KOPT-K1 (cell line): Measurements from ENCODE around the gene NLRP6.

Source experiments
- H3K27ac ChIP-seq: fragments of 200-600 bp; sonication (generic); 2 replicates; pipeline ENCODE4 v1.5.1; 2016; ENCODE audit warnings: antibody characterized with exemption, mild to moderate bottlenecking, low read depth, low read length; ENCODE audit not compliant: poor library complexity, severe bottlenecking
- H3K36me3 ChIP-seq: fragments of 200-600 bp; sonication (generic); 2 replicates; pipeline ENCODE4 v1.5.1; 2017; ENCODE audit warnings: antibody characterized with exemption, mild to moderate bottlenecking, low read length, moderate library complexity; ENCODE audit not compliant: insufficient read depth
- H3K9me3 ChIP-seq: fragments of 200-600 bp; sonication (generic); 2 replicates; pipeline ENCODE4 v1.5.1; 2017; ENCODE audit warnings: antibody characterized with exemption, low read length, mild to moderate bottlenecking; ENCODE audit not compliant: insufficient read depth, poor library complexity, severe bottlenecking

The NLRP6 gene

GRCh38 chr11:269146-269890, 8.9 kb upstream of the NLRP6 start:
- H3K27ac ChIP-seq, result peak overlapping the region; percentile 95
- peaks cover 8% of the 10 kb centered on the region for H3K9me3 ChIP-seq
- no peaks in the 10 kb centered on the region for H3K36me3 ChIP-seq

GRCh38 chr11:270451-271318, 7.5 kb upstream of the NLRP6 start:
- Histone ChIP-seq H3K9me3 (peaks cover 8% of the 10 kb centered on the region), H3K27ac (peak overlapping the region; percentile 95), H3K36me3 (no peaks in the 10 kb centered on the region)

DNA sequence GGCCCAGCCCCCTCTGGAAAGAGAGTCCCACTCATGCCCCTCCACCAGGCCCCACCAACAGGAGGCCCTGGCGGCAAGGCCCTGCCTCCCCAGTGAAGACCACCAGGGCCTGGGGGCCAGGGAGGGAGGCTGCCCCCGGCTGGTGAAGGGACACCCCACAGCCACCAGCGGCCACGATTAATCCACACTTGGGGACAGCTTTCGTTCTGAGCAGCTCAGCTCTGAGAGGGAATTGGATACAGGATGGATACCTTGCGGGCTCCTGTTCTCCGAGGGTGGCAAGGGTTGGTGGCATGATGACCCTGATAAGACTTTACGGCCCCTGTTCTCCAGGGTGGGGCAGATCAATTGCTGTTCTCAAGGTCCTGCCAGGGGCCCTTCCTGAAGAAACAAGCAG, 6.9 kb upstream of the NLRP6 start:
- H3K27ac ChIP-seq, result peak overlapping the region; percentile 95
- no peaks in the 10 kb centered on the region for H3K36me3 ChIP-seq
- H3K9me3 ChIP-seq, result peaks cover 7% of the 10 kb centered on the region

DNA sequence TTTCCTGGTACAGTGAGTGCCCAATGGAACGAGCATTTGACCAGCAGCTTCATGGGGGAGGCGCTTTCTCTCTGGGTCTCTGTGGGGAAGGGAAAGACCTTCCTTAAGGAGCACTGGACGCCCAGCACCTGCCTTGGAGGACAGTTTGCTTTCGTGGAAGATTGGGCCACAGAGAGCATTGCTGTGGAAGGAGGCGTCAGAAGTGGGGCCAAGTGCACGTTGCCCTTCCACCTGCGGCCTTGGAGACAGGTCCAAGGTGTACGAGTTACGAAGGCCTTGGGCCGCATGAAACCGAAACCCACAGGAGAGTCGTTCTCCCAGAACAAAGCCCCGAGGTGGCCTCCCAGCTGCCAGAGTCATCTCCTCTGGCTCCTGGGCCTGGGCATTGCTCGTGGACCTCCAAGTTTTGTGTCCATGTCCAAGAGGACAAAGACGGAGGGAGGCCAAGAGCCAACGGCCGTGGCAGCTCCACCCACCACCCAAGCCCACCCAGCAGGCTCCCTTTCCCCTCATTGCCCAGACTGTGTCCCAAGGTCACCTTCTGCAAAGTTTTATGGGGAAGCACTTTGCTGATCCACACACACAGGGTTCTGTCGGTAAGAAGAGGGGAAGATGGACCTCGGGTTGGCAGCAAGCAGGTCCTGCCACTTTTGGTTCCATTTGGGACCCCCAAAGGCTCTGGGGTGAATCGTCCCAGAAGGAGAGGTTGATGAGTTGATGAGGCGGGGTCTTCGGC, 5.8 kb upstream of the NLRP6 start:
- no peak overlapping the region for H3K27ac ChIP-seq
- H3K9me3 ChIP-seq, result peaks cover 10% of the 10 kb centered on the region
- no peaks in the 10 kb centered on the region for H3K36me3 ChIP-seq

GRCh38 chr11:272931-273198, 5.3 kb upstream of the NLRP6 start:
- H3K36me3 ChIP-seq, result no peaks in the 10 kb centered on the region
- peaks cover 10% of the 10 kb centered on the region for H3K9me3 ChIP-seq
- H3K27ac ChIP-seq, result no peak overlapping the region

DNA sequence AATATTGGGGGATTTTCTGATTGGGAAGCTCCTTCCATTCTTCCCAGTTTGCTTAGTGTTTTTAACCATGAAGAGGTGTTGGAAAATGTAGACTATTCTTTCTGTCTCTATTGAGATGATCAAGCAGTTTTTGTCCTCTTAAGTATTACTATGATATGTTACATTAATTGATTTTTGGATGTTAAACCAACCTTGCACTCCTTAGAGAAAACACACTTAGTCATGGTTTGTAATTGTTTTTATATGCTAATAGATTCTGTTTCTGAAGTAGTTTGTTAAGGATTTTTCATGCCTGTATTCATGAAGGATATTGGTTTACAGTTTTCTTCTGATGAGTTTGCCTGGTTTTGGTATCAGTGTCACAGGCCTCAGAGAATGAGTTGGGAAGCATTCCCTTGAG, 2.0 kb upstream of the NLRP6 start:
- H3K36me3 ChIP-seq, result no peaks in the 10 kb centered on the region
- H3K27ac ChIP-seq, result no peak overlapping the region
- H3K9me3 ChIP-seq, result peaks cover 10% of the 10 kb centered on the region

DNA sequence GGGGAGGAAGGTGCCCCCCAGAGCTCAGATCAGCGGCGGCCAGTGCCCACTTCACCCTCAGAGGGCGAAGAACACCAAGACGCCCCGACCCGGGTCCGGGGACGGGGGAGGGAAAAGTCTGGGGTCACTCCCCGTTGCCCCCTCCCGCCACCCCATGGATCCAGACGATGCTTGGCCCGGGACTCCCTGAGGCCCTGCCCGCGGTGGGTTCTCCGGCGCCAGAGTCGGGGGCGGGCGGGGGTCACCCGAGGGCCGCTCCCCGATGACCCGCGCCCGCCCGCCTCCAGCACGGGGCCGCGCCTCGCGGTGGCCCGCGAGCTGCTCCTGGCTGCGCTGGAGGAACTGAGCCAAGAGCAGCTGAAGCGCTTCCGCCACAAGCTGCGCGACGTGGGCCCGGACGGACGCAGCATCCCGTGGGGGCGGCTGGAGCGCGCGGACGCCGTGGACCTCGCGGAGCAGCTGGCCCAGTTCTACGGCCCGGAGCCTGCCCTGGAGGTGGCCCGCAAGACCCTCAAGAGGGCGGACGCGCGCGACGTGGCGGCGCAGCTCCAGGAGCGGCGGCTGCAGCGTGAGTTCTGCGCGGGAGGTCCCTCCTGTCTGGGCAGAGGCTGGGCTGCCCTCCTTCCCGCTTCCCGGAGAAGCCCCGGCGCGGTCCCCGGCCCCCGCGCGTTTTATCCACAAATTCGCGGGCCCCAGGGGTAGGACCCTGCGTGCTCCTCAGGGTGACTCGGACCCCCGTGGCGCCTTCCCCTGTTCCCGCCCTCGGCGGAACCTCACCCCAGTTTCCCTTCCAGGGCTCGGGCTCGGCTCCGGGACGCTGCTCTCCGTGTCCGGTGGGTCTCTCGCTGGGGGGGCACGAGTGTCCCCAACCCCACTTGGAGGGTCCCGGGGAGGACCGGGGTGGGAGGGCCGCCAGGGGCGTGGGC, 1.1 kb downstream of the NLRP6 start:
- Histone ChIP-seq H3K9me3 (peaks cover 10% of the 10 kb centered on the region), H3K36me3 (no peaks in the 10 kb centered on the region), H3K27ac (no peak overlapping the region)

GRCh38 chr11:279966-280705, 1.9 kb downstream of the NLRP6 start:
- Histone ChIP-seq H3K9me3 (peaks cover 10% of the 10 kb centered on the region), H3K27ac (no peak overlapping the region), H3K36me3 (no peaks in the 10 kb centered on the region)

DNA sequence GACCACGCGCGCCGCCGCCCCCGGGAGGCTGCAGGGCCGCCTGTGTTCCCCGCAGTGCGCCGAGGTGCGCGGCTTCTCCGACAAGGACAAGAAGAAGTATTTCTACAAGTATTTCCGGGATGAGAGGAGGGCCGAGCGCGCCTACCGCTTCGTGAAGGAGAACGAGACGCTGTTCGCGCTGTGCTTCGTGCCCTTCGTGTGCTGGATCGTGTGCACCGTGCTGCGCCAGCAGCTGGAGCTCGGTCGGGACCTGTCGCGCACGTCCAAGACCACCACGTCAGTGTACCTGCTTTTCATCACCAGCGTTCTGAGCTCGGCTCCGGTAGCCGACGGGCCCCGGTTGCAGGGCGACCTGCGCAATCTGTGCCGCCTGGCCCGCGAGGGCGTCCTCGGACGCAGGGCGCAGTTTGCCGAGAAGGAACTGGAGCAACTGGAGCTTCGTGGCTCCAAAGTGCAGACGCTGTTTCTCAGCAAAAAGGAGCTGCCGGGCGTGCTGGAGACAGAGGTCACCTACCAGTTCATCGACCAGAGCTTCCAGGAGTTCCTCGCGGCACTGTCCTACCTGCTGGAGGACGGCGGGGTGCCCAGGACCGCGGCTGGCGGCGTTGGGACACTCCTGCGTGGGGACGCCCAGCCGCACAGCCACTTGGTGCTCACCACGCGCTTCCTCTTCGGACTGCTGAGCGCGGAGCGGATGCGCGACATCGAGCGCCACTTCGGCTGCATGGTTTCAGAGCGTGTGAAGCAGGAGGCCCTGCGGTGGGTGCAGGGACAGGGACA, 2.7 kb downstream of the NLRP6 start:
- no peak overlapping the region for H3K27ac ChIP-seq
- peaks cover 10% of the 10 kb centered on the region for H3K9me3 ChIP-seq
- H3K36me3 ChIP-seq, result no peaks in the 10 kb centered on the region

DNA sequence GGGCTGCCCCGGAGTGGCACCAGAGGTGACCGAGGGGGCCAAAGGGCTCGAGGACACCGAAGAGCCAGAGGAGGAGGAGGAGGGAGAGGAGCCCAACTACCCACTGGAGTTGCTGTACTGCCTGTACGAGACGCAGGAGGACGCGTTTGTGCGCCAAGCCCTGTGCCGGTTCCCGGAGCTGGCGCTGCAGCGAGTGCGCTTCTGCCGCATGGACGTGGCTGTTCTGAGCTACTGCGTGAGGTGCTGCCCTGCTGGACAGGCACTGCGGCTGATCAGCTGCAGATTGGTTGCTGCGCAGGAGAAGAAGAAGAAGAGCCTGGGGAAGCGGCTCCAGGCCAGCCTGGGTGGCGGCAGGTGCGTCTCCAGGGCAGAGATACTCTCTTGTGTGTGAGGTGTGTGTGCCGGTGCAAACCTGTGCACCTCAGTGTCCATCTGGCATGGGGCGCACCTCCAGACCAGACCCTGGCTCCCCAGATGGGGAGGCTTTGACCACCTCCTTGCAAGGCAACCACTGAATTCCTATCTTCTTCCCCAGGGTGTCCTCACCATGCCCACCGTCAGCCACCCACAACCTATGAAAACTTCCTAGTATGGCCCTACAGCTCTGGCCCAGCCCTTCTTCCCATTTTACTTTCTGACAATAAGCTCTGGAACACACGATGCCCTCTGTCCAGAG, 3.4 kb downstream of the NLRP6 start:
- peaks cover 3% of the 10 kb centered on the region for H3K9me3 ChIP-seq
- no peak overlapping the region for H3K27ac ChIP-seq
- H3K36me3 ChIP-seq, result no peaks in the 10 kb centered on the region

DNA sequence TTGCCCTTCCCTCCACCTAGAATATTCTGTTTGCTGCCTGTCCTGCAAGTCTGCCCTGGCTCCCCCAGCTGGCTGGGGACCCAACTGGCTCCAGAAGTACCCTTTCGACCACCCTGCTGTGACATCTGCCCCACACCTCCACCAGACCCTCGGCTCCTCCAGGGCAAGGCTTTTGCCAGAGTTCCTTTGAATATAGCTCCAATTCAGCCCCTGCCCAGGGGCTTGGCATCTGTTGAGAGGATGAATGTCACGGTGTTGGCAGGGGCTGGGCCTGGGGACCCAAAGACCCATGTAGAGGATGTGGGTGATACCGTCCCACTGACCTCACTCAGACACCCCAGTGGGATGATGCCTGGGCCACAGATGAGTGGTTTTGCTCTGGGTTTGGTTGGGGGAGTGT, 4.0 kb downstream of the NLRP6 start:
- Histone ChIP-seq H3K36me3 (no peaks in the 10 kb centered on the region), H3K27ac (no peak overlapping the region), H3K9me3 (no peaks in the 10 kb centered on the region)

GRCh38 chr11:282630-283360, 4.6 kb downstream of the NLRP6 start:
- H3K9me3 ChIP-seq, result no peaks in the 10 kb centered on the region

More at GRCh38 chr11:282630-283360, 4.6 kb downstream of the NLRP6 start:
- Histone ChIP-seq H3K27ac (no peak overlapping the region), H3K36me3 (no peaks in the 10 kb centered on the region)
